Activated T-cell treated with anti-CD3 and anti-CD28 coated beads, Interleukin-2, amount 50 U/mL, for 4 hours (primary cell): ENCODE measurements around the gene CCDC195. TPM values are rescaled to one million over a fixed set of nuclear protein-coding genes. Genes with fewer than 3 reads are reported as not detected.
"Not testable (repeated sequence)": the region's sequence is repeated elsewhere in the genome, so short reads cannot be mapped to it uniquely, and the experiment has no call there.

Experiments used
- ATAC-seq, 2 donors: fragments of 200-7000 bp; cut with Tn5 transposase; one replicate each; pipeline ENCODE4 v1.10.0; 2021
- DNase-seq: peaks from one replicate; pipeline ENCODE4 v3.0.0-alpha.2; 2020
- H3K27me3 Mint-ChIP-seq: one replicate; pipeline ENCODE4 v1.8.0; 2021; ENCODE audit warnings: low read depth, mixed read lengths
- H3K36me3 Mint-ChIP-seq: one replicate; pipeline ENCODE4 v1.8.0; 2022; ENCODE audit warnings: mixed read lengths; ENCODE audit not compliant: insufficient read depth
- H3K4me1 Mint-ChIP-seq: one replicate; pipeline ENCODE4 v1.8.0; 2021; ENCODE audit warnings: low read depth, mixed read lengths
- H3K4me3 Mint-ChIP-seq: one replicate; pipeline ENCODE4 v1.8.0; 2021; ENCODE audit warnings: mild to moderate bottlenecking, moderate library complexity, mixed read lengths
- H3K9me3 Mint-ChIP-seq: one replicate; pipeline ENCODE4 v1.8.0; 2021; ENCODE audit warnings: mixed read lengths
- total RNA-seq, 3 donors: library from RNA; stranded (reverse); gene quantifications; one replicate each; pipeline ENCODE4 v1.2.1, GENCODE V29; 2021

Gene CCDC195
- total RNA-seq, 3 donors from 2014 or later: not detected

- no peaks in the 10 kb centered on the region for H3K9me3 Mint-ChIP-seq
- no peak for DNase-seq
Observed at GRCh38 chr2:224670203-224670602, 46.0 kb downstream of the CCDC195 start.

GRCh38 chr2:224669449-224669848 is 46.7 kb downstream of the CCDC195 start:
- H3K4me3 Mint-ChIP-seq: no peak overlapping the region
- no peak for DNase-seq
- ATAC-seq: peak in 1 of 2 donors; percentile 43
- H3K27me3 Mint-ChIP-seq: no peaks in the 10 kb centered on the region
- H3K4me1 Mint-ChIP-seq: no peaks in the 10 kb centered on the region
- H3K9me3 Mint-ChIP-seq: no peaks in the 10 kb centered on the region
- no peaks in the 10 kb centered on the region for H3K36me3 Mint-ChIP-seq

More at GRCh38 chr2:224670203-224670602, 46.0 kb downstream of the CCDC195 start:
- ATAC-seq: no peak
- Mint-ChIP-seq H3K36me3 (no peaks in the 10 kb centered on the region), H3K4me1 (no peaks in the 10 kb centered on the region), H3K4me3 (no peak overlapping the region), H3K27me3 (no peaks in the 10 kb centered on the region)

GRCh38 chr2:224668123-224668909 is 47.8 kb downstream of the CCDC195 start:
- DNase-seq (no peak), ATAC-seq (no peak)
- Mint-ChIP-seq H3K4me3 (no peak overlapping the region), H3K9me3 (peaks cover 2% of the 10 kb centered on the region), H3K36me3 (peaks cover 1% of the 10 kb centered on the region), H3K27me3 (peaks cover 1% of the 10 kb centered on the region), H3K4me1 (no peaks in the 10 kb centered on the region)

- Mint-ChIP-seq H3K27me3 (peaks cover 2% of the 10 kb centered on the region), H3K36me3 (peaks cover 2% of the 10 kb centered on the region), H3K4me1 (no peaks in the 10 kb centered on the region), H3K4me3 (no peak overlapping the region), H3K9me3 (peaks cover 8% of the 10 kb centered on the region)
- DNase-seq: no peak
- ATAC-seq: no peak
Observed at GRCh38 chr2:224666951-224667553, 49.1 kb downstream of the CCDC195 start.

GRCh38 chr2:224663322-224663721 is 52.8 kb downstream of the CCDC195 start:
- not testable (repeated sequence) for H3K27me3 Mint-ChIP-seq, H3K4me3 Mint-ChIP-seq, H3K36me3 Mint-ChIP-seq, ATAC-seq, H3K9me3 Mint-ChIP-seq, DNase-seq, H3K4me1 Mint-ChIP-seq

- H3K9me3 Mint-ChIP-seq, H3K27me3 Mint-ChIP-seq, H3K4me1 Mint-ChIP-seq, H3K36me3 Mint-ChIP-seq, ATAC-seq, H3K4me3 Mint-ChIP-seq, DNase-seq: not testable (repeated sequence)
Observed at GRCh38 chr2:224661708-224662107, 54.5 kb downstream of the CCDC195 start.

GRCh38 chr2:224659714-224660113 is 56.5 kb downstream of the CCDC195 start:
- H3K27me3 Mint-ChIP-seq: peaks cover 5% of the 10 kb centered on the region
- H3K4me1 Mint-ChIP-seq: no peaks in the 10 kb centered on the region
- H3K9me3 Mint-ChIP-seq: peaks cover 8% of the 10 kb centered on the region
- DNase-seq (no peak), ATAC-seq (no peak)
- H3K4me3 Mint-ChIP-seq: no peak overlapping the region
- peaks cover 2% of the 10 kb centered on the region for H3K36me3 Mint-ChIP-seq

- DNase-seq: no peak
- Mint-ChIP-seq H3K9me3 (peaks cover 8% of the 10 kb centered on the region), H3K36me3 (peaks cover 2% of the 10 kb centered on the region), H3K4me1 (no peaks in the 10 kb centered on the region), H3K4me3 (no peak overlapping the region), H3K27me3 (peaks cover 5% of the 10 kb centered on the region)
- no peak for ATAC-seq
Observed at GRCh38 chr2:224658780-224659405, 57.3 kb downstream of the CCDC195 start.

GRCh38 chr2:224657349-224657748 is 58.8 kb downstream of the CCDC195 start:
- Mint-ChIP-seq H3K27me3 (peaks cover 2% of the 10 kb centered on the region), H3K36me3 (no peaks in the 10 kb centered on the region), H3K4me3 (no peak overlapping the region), H3K9me3 (no peaks in the 10 kb centered on the region), H3K4me1 (no peaks in the 10 kb centered on the region)
- ATAC-seq (no peak), DNase-seq (no peak)

- no peak for DNase-seq
- Mint-ChIP-seq H3K4me3 (no peak overlapping the region), H3K4me1 (no peaks in the 10 kb centered on the region), H3K9me3 (no peaks in the 10 kb centered on the region), H3K36me3 (no peaks in the 10 kb centered on the region), H3K27me3 (peaks cover 3% of the 10 kb centered on the region)
- ATAC-seq: no peak
Observed at GRCh38 chr2:224655006-224655537, 61.1 kb downstream of the CCDC195 start.

Other genes starting within 250 kb of the CCDC195 start
- 10 to 100 TPM; 83.4 to 88.8 (median 85.2) TPM for gene CUL3, start 131.0 kb downstream of the CCDC195 start, total RNA-seq